ENCODE results near the gene BTG1. TPM values are rescaled to one million over a fixed set of nuclear protein-coding genes. Genes with fewer than 3 reads are reported as not detected.

The BTG1 gene, protein sequence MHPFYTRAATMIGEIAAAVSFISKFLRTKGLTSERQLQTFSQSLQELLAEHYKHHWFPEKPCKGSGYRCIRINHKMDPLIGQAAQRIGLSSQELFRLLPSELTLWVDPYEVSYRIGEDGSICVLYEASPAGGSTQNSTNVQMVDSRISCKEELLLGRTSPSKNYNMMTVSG
- polyA plus RNA-seq (2013, experiment 1 of 2): 44.8 TPM
- polyA plus RNA-seq (2013, experiment 2 of 2): 46.5 TPM

- Histone ChIP-seq H2BK120ac (ENCODE audit: low read depth, low read length) (peak within 1 kb of the TSS; percentile 65), H3K27me3 (ENCODE audit: control insufficient read depth in 3 of 3, insufficient read depth in 3 of 3, low read depth in 1 of 3, low read length in 3 of 3) (no peaks in the 10 kb centered on the region), H2AK5ac (ENCODE audit: low read depth, low read length) (peak within 1 kb of the TSS; percentile 93), H3K4me3 (ENCODE audit: low read length in 2 of 2) (peak within 1 kb of the TSS; percentile 96 to 97), H3K4ac (ENCODE audit: low read length) (peak within 1 kb of the TSS; percentile 59), H3K27ac (replicated peaks; ENCODE audit: low read length) (peak within 1 kb of the TSS; percentile 97), H3K23ac (ENCODE audit: low read depth, low read length, poor library complexity) (peak within 1 kb of the TSS; percentile 99), H3K4me1 (ENCODE audit: control insufficient read depth in 2 of 2, insufficient read depth in 1 of 2, low read depth in 1 of 2, low read length in 2 of 2) (peaks cover 0 to 12% of the 10 kb centered on the region in 2 donors), H3K14ac (ENCODE audit: low read length) (peak within 1 kb of the TSS; percentile 92), H3K79me1 (ENCODE audit: low read depth, low read length) (peaks cover 2% of the 10 kb centered on the region), H2AFZ (ENCODE audit: low read length) (peak within 1 kb of the TSS; percentile 90), H4K8ac (ENCODE audit: low read depth, low read length) (no peak within 1 kb of the TSS), H3K4me2 (ENCODE audit: insufficient read depth, low read length, poor library complexity, severe bottlenecking) (peak within 1 kb of the TSS; percentile 62), H2BK5ac (ENCODE audit: low read length) (peak within 1 kb of the TSS; percentile 97), H3K36me3 (replicated peaks in 1 of 2; ENCODE audit: control insufficient read depth in 2 of 2, insufficient read depth in 2 of 2, low read length in 2 of 2) (peaks cover 2 to 32% of the 10 kb centered on the region in 2 donors), H3K18ac (ENCODE audit: low read length) (peak within 1 kb of the TSS; percentile 100), H3K9me3 (replicated peaks in 1 of 2; ENCODE audit: control insufficient read depth in 2 of 2, insufficient read depth in 1 of 2, low read depth in 1 of 2, low read length in 2 of 2) (no peaks in the 10 kb centered on the region), H4K91ac (ENCODE audit: low read depth, low read length, poor library complexity) (peak within 1 kb of the TSS; percentile 87), H2BK15ac (ENCODE audit: low read length) (no peak within 1 kb of the TSS), H2BK12ac (ENCODE audit: low read length) (peak within 1 kb of the TSS; percentile 76), H3K9ac (ENCODE audit: low read depth, low read length, poor library complexity) (peak within 1 kb of the TSS; percentile 100)
- no CpG with 5 or more reads among the region's 61 CpGs for WGBS, 2 donors (ENCODE audit: extremely low coverage in 2 of 2, insufficient read length in 2 of 2, insufficient replicate concordance in 1 of 2)
- DNase-seq (ENCODE audit: low spot score): peak; percentile 100
Observed at GRCh38 chr12:92145731-92146496, at the start of gene BTG1. TSS of gene BTG1 (minus strand) at chr12:92145846. CDS start at chr12:92145535, 311 bp downstream.

DNA sequence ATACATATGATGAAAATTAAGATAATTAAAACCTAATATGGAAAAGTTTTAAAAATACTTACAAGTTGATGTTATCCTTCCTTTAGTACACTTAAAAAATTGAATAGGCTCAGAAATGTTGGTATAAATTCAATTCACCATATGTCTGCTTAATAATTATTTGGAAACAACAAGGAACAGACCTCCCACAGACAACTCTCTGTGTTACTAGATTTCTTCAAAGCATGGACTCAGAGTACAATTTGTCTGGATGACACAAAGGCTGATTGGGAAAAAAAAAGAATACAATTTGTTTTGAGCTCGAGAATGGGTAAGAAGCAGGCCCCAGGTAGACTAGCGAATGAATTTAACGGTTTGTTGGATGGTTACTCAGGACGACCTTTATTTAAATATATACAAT is 48.9 kb upstream of the BTG1 start:
- Histone ChIP-seq H3K23ac (ENCODE audit: low read depth, low read length, poor library complexity) (no peak overlapping the region), H2BK15ac (ENCODE audit: low read length) (no peak overlapping the region), H2AFZ (ENCODE audit: low read length) (no peak overlapping the region), H3K4ac (ENCODE audit: low read length) (no peak overlapping the region), H3K4me2 (ENCODE audit: insufficient read depth, low read length, poor library complexity, severe bottlenecking) (no peak overlapping the region), H2BK12ac (ENCODE audit: low read length) (no peak overlapping the region), H2AK5ac (ENCODE audit: low read depth, low read length) (no peak overlapping the region), H3K27me3 (ENCODE audit: control insufficient read depth in 3 of 3, insufficient read depth in 3 of 3, low read depth in 1 of 3, low read length in 3 of 3) (no peaks in the 10 kb centered on the region), H3K36me3 (replicated peaks in 1 of 2; ENCODE audit: control insufficient read depth in 2 of 2, insufficient read depth in 2 of 2, low read length in 2 of 2) (no peaks in the 10 kb centered on the region), H3K27ac (replicated peaks; ENCODE audit: low read length) (no peak overlapping the region), H2BK120ac (ENCODE audit: low read depth, low read length) (no peak overlapping the region), H3K18ac (ENCODE audit: low read length) (no peak overlapping the region), H3K79me1 (ENCODE audit: low read depth, low read length) (no peaks in the 10 kb centered on the region), H3K9ac (ENCODE audit: low read depth, low read length, poor library complexity) (no peak overlapping the region), H4K8ac (ENCODE audit: low read depth, low read length) (no peak overlapping the region), H3K4me1 (ENCODE audit: control insufficient read depth in 2 of 2, insufficient read depth in 1 of 2, low read depth in 1 of 2, low read length in 2 of 2) (peaks cover 0 to 2% of the 10 kb centered on the region in 2 donors), H2BK5ac (ENCODE audit: low read length) (no peak overlapping the region), H4K91ac (ENCODE audit: low read depth, low read length, poor library complexity) (no peak overlapping the region), H3K4me3 (ENCODE audit: low read length in 2 of 2) (no peak overlapping the region), H3K14ac (ENCODE audit: low read length) (no peak overlapping the region), H3K9me3 (replicated peaks in 1 of 2; ENCODE audit: control insufficient read depth in 2 of 2, insufficient read depth in 1 of 2, low read depth in 1 of 2, low read length in 2 of 2) (peaks cover 3 to 10% of the 10 kb centered on the region in 2 donors)
- WGBS, 2 donors (ENCODE audit: extremely low coverage in 2 of 2, insufficient read length in 2 of 2, insufficient replicate concordance in 1 of 2): no CpG with 5 or more reads among the region's 4 CpGs
- no peak for DNase-seq (ENCODE audit: low spot score)

- no peak overlapping the region for H3K4me2 ChIP-seq (ENCODE audit: insufficient read depth, low read length, poor library complexity, severe bottlenecking)
- H2AFZ ChIP-seq (ENCODE audit: low read length): no peak overlapping the region
- H3K27me3 ChIP-seq (ENCODE audit: control insufficient read depth in 3 of 3, insufficient read depth in 3 of 3, low read depth in 1 of 3, low read length in 3 of 3): no peaks in the 10 kb centered on the region
- H3K4me1 ChIP-seq (ENCODE audit: control insufficient read depth in 2 of 2, insufficient read depth in 1 of 2, low read depth in 1 of 2, low read length in 2 of 2): peaks cover 0 to 2% of the 10 kb centered on the region in 2 donors
- no peak overlapping the region for H3K14ac ChIP-seq (ENCODE audit: low read length)
- no peak overlapping the region for H3K4ac ChIP-seq (ENCODE audit: low read length)
- no peak overlapping the region for H2BK15ac ChIP-seq (ENCODE audit: low read length)
- H3K36me3 ChIP-seq (replicated peaks in 1 of 2; ENCODE audit: control insufficient read depth in 2 of 2, insufficient read depth in 2 of 2, low read length in 2 of 2): no peaks in the 10 kb centered on the region
- no peak overlapping the region for H3K4me3 ChIP-seq (ENCODE audit: low read length in 2 of 2)
- H2BK120ac ChIP-seq (ENCODE audit: low read depth, low read length): no peak overlapping the region
- no peak overlapping the region for H2BK5ac ChIP-seq (ENCODE audit: low read length)
- no peak overlapping the region for H3K18ac ChIP-seq (ENCODE audit: low read length)
- no CpG with 5 or more reads among the region's 2 CpGs for WGBS, 2 donors (ENCODE audit: extremely low coverage in 2 of 2, insufficient read length in 2 of 2, insufficient replicate concordance in 1 of 2)
- H2AK5ac ChIP-seq (ENCODE audit: low read depth, low read length): no peak overlapping the region
- no peak overlapping the region for H4K8ac ChIP-seq (ENCODE audit: low read depth, low read length)
- H2BK12ac ChIP-seq (ENCODE audit: low read length): no peak overlapping the region
- H3K23ac ChIP-seq (ENCODE audit: low read depth, low read length, poor library complexity): no peak overlapping the region
- H3K9ac ChIP-seq (ENCODE audit: low read depth, low read length, poor library complexity): no peak overlapping the region
- no peak for DNase-seq (ENCODE audit: low spot score)
- H3K27ac ChIP-seq (replicated peaks; ENCODE audit: low read length): no peak overlapping the region
- H3K9me3 ChIP-seq (replicated peaks in 1 of 2; ENCODE audit: control insufficient read depth in 2 of 2, insufficient read depth in 1 of 2, low read depth in 1 of 2, low read length in 2 of 2): peaks cover 3 to 10% of the 10 kb centered on the region in 2 donors
- H3K79me1 ChIP-seq (ENCODE audit: low read depth, low read length): no peaks in the 10 kb centered on the region
- H4K91ac ChIP-seq (ENCODE audit: low read depth, low read length, poor library complexity): no peak overlapping the region
Observed at GRCh38 chr12:92193846-92194245, 48.2 kb upstream of the BTG1 start.

GRCh38 chr12:92193063-92193462 is 47.4 kb upstream of the BTG1 start:
- Histone ChIP-seq H2BK120ac (ENCODE audit: low read depth, low read length) (no peak overlapping the region), H3K23ac (ENCODE audit: low read depth, low read length, poor library complexity) (no peak overlapping the region), H4K8ac (ENCODE audit: low read depth, low read length) (no peak overlapping the region), H3K4me3 (ENCODE audit: low read length in 2 of 2) (no peak overlapping the region), H2BK5ac (ENCODE audit: low read length) (no peak overlapping the region), H3K27me3 (ENCODE audit: control insufficient read depth in 3 of 3, insufficient read depth in 3 of 3, low read depth in 1 of 3, low read length in 3 of 3) (no peaks in the 10 kb centered on the region), H3K79me1 (ENCODE audit: low read depth, low read length) (no peaks in the 10 kb centered on the region), H3K4ac (ENCODE audit: low read length) (no peak overlapping the region), H3K4me1 (ENCODE audit: control insufficient read depth in 2 of 2, insufficient read depth in 1 of 2, low read depth in 1 of 2, low read length in 2 of 2) (peaks cover 0 to 2% of the 10 kb centered on the region in 2 donors), H3K9ac (ENCODE audit: low read depth, low read length, poor library complexity) (no peak overlapping the region), H3K27ac (replicated peaks; ENCODE audit: low read length) (no peak overlapping the region), H3K14ac (ENCODE audit: low read length) (no peak overlapping the region), H3K4me2 (ENCODE audit: insufficient read depth, low read length, poor library complexity, severe bottlenecking) (no peak overlapping the region), H3K9me3 (replicated peaks in 1 of 2; ENCODE audit: control insufficient read depth in 2 of 2, insufficient read depth in 1 of 2, low read depth in 1 of 2, low read length in 2 of 2) (peaks cover 3 to 10% of the 10 kb centered on the region in 2 donors), H2BK15ac (ENCODE audit: low read length) (no peak overlapping the region), H2BK12ac (ENCODE audit: low read length) (no peak overlapping the region), H3K18ac (ENCODE audit: low read length) (no peak overlapping the region), H2AFZ (ENCODE audit: low read length) (peak overlapping the region; percentile 37), H3K36me3 (replicated peaks in 1 of 2; ENCODE audit: control insufficient read depth in 2 of 2, insufficient read depth in 2 of 2, low read length in 2 of 2) (no peaks in the 10 kb centered on the region), H4K91ac (ENCODE audit: low read depth, low read length, poor library complexity) (no peak overlapping the region), H2AK5ac (ENCODE audit: low read depth, low read length) (no peak overlapping the region)
- DNase-seq (ENCODE audit: low spot score): no peak
- WGBS, 2 donors (ENCODE audit: extremely low coverage in 2 of 2, insufficient read length in 2 of 2, insufficient replicate concordance in 1 of 2): no CpG with 5 or more reads among the region's 2 CpGs

Data from neuronal stem cell (in vitro differentiated cells).